MM.1S (cell line): ENCODE results near the gene NEK11.

Experiments used
- CTCF ChIP-seq: fragments of 300-600 bp; sonication (generic); IDR thresholded peaks from 2 replicates; pipeline ENCODE4 v1.5.1; 2016; ENCODE audit warnings: antibody characterized with exemption, low read length, mixed read lengths
- EZH2 ChIP-seq: fragments of 300-600 bp; sonication (generic); optimal IDR thresholded peaks from 2 replicates; pipeline ENCODE3; 2017; ENCODE audit warnings: low read depth, mild to moderate bottlenecking, antibody characterized with exemption, low read length, mixed read lengths
- EZH2phosphoT487 ChIP-seq: fragments of 300-600 bp; sonication (generic); IDR thresholded peaks from 2 replicates; pipeline ENCODE4 v1.6.1; 2018; ENCODE audit warnings: antibody characterized with exemption, low read length

GRCh38 chr3:130992344-130992743 lies 34.3 kb upstream of the NEK11 start:
- TF ChIP-seq CTCF (no peak), EZH2phosphoT487 (no peak), EZH2 (no peak)
